BE2C (cell line): ENCODE data around the gene SPIRE1.

Experiments used
- DNase-seq: peaks from one replicate; pipeline ENCODE4 v3.0.0-alpha.2; 2020
- H3K27me3 ChIP-seq: fragments of 250-450 bp; sonication (Bioruptor Pico); 2 replicates; pipeline ENCODE4 v1.5.1; 2020; ENCODE audit warnings: mild to moderate bottlenecking
- H3K36me3 ChIP-seq: fragments of 250-450 bp; sonication (Bioruptor Pico); 2 replicates; pipeline ENCODE4 v1.5.1; 2020; ENCODE audit warnings: mild to moderate bottlenecking
- H3K4me1 ChIP-seq: fragments of 250-450 bp; sonication (Bioruptor Pico); 2 replicates; pipeline ENCODE4 v1.5.1; 2020
- H3K4me3 ChIP-seq: 2 replicates; pipeline ENCODE4 v1.5.1; 2011; ENCODE audit warnings: low read depth, low read length
- H3K9me3 ChIP-seq: fragments of 250-450 bp; sonication (Bioruptor Pico); 2 replicates; pipeline ENCODE4 v1.5.1; 2020
- TF ChIP-seq, protein P1 (sequence below): IDR thresholded peaks from 2 replicates; pipeline ENCODE4 v1.5.1; 2012; ENCODE audit warnings: mild to moderate bottlenecking, low read depth, low read length

Gene SPIRE1

DNA sequence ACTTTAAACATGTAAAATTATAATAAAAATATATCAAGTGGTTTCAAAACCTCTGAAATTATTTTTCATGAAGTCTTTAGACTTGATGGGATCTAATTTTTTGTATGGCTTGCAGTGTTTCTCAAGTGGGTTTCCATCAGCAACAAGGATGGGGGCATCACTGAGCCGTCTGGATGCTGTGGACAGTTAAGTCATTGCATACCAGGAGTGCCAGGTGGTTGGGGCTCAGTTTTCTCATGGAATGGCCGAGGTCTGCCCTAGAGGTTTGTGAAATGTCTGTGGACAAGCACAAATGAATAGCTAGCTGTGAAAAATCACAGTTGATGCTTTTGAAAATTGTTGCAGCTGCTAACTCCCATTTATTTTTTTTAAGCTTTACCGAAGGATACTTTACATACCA is 248.4 kb downstream of the SPIRE1 start:
- no peak for DNase-seq
- no peaks in the 10 kb centered on the region for H3K4me1 ChIP-seq
- TF ChIP-seq, protein P1, sequence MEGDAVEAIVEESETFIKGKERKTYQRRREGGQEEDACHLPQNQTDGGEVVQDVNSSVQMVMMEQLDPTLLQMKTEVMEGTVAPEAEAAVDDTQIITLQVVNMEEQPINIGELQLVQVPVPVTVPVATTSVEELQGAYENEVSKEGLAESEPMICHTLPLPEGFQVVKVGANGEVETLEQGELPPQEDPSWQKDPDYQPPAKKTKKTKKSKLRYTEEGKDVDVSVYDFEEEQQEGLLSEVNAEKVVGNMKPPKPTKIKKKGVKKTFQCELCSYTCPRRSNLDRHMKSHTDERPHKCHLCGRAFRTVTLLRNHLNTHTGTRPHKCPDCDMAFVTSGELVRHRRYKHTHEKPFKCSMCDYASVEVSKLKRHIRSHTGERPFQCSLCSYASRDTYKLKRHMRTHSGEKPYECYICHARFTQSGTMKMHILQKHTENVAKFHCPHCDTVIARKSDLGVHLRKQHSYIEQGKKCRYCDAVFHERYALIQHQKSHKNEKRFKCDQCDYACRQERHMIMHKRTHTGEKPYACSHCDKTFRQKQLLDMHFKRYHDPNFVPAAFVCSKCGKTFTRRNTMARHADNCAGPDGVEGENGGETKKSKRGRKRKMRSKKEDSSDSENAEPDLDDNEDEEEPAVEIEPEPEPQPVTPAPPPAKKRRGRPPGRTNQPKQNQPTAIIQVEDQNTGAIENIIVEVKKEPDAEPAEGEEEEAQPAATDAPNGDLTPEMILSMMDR: no peak
- no peaks in the 10 kb centered on the region for H3K9me3 ChIP-seq
- no peak overlapping the region for H3K4me3 ChIP-seq
- no peaks in the 10 kb centered on the region for H3K36me3 ChIP-seq
- no peaks in the 10 kb centered on the region for H3K27me3 ChIP-seq

DNA sequence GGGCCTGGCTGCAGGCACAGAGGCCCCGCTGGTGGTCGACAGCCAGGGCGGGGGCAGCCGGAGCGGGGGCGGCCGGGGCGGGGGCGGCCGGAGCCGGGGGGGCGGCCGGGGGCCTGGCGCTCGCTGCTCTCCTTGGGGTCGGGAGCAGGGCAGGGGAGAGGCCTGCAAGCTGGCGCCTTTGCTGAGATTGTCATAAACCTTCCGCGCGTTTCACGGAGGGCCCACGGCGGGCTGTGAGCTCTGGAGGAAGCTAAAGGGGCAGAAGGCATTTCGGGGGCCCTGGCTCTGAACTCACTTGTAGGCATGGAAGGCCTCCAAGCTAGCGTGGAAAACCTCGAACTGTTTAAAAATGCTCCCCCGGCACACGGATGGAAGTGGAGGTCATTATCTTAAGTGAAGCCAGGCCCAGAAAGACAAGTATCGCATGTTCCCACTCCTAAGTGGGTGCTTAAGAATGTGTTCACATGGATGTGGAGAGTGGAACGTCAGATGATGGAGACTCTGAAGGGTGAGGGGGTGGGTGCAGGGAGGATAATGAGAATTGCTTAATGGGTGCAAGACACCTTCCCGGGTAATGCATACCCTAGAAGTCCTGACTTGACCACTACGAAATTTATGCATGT is 249.5 kb downstream of the SPIRE1 start:
- Histone ChIP-seq H3K4me3 (peak overlapping the region; percentile 74), H3K9me3 (no peaks in the 10 kb centered on the region), H3K36me3 (no peaks in the 10 kb centered on the region), H3K27me3 (no peaks in the 10 kb centered on the region), H3K4me1 (no peaks in the 10 kb centered on the region)
- TF ChIP-seq, protein P1: no peak
- no peak for DNase-seq

DNA sequence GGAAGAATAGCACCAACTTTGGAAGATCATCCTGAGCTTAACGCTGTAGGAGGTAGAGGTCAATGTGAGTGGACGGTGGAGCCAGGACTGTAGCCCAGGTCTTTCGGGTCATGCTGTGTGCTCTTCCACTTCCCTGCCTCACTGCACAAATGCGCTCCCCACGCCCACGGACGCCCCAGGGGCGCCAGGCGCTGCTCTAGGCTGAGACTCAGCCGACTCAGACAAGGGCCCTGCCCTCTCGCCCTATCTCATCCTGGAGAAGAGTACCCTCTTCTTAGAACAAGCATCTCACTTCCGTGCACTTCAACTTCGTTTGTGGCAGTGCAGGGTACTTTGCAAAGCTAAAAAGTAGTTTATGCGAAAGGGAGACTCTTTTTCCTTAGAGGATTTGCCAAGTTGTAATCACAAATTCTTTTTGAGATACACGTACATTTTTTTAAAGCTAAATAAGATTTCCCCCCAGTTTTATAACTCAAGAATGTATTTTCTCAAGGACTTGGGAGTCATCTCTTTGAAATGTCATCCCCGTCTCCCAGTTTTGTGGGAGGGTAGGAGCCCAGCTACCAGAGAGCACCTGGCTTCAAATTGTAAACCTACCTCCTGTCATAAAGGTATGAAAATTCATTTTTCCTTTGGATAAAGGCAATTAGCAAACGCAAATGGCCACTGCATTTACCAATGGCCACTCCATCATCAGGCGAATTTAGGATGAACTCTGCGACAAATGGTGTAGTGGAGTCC is 251.4 kb downstream of the SPIRE1 start:
- Histone ChIP-seq H3K36me3 (no peaks in the 10 kb centered on the region), H3K9me3 (no peaks in the 10 kb centered on the region), H3K27me3 (no peaks in the 10 kb centered on the region), H3K4me1 (no peaks in the 10 kb centered on the region), H3K4me3 (no peak overlapping the region)
- TF ChIP-seq, protein P1: no peak
- no peak for DNase-seq

DNA sequence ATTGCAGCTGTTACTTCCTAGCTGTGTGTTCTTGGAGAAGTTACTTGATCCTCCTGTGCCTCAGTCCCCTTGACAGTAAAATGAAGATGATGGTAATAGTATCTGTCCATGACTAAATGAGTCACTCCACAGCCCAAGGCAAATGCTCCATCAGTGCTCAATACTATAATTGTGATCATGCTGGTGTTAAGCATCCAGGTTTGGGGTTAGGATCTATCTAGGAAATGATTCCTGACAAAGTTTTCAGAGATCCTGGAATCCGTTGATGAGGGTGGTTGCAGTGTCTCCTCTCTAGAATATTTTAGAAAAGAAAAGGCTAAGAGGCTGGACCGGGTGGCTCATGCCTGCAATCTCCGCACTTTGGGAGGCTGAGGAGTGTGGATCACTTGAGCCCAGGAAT is 252.8 kb downstream of the SPIRE1 start:
- DNase-seq: no peak
- Histone ChIP-seq H3K36me3 (no peaks in the 10 kb centered on the region), H3K9me3 (no peaks in the 10 kb centered on the region), H3K4me3 (no peak overlapping the region), H3K4me1 (no peaks in the 10 kb centered on the region), H3K27me3 (no peaks in the 10 kb centered on the region)
- TF ChIP-seq, protein P1: no peak

DNA sequence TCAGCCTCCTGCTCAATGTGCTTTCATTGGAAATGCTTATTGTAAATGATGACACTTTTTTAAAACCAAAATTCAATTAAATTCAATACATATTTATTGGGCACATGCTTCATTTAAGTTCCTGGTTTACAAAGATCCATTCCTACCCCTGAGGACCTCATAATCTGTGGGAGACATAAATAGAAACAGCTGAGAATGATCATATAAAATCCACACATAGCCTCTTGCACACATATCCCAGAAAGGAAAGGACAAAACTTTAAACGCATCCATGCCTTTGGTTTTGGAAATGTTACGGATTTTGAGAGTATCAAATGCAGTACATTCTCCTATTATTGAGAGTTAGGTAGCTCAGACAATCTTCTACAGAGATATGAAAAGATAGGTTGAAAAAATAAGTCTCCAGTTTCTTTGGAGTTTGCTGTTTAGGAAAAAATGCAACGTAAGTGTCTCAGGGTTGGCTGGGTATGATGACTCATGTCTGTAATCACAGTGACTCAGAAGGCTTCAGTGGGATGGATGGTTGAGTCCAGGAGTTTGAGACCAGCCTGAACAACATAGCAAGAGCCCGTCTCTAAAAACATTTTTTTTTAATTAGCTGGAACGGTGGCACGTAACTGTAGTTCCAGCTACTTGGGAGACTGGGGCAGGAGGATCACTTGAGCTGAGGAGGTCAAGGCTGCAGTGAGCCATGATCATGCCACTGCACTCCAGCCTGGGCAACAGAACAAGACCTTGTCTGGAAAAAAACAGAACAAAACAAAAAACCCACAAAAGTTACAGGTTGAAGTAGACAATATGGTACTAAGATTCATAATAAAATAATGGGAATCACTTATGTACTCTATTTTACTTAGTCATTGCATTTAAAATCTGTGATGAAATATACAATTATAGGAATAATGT is 254.1 kb downstream of the SPIRE1 start:
- Histone ChIP-seq H3K27me3 (no peaks in the 10 kb centered on the region), H3K4me1 (no peaks in the 10 kb centered on the region), H3K9me3 (no peaks in the 10 kb centered on the region), H3K4me3 (no peak overlapping the region), H3K36me3 (no peaks in the 10 kb centered on the region)
- DNase-seq: no peak
- TF ChIP-seq, protein P1: no peak
